Measurements from ENCODE around the gene ANKEF1.

GRCh38 chr20:10074513-10074912, 39.7 kb downstream of the ANKEF1 start:
- TF ChIP-seq CTCF (IDR thresholded peaks at IDR 0.05) (no peak), POLR2A (IDR thresholded peaks at IDR 0.05) (no peak)
